GM19193 (cell line): ENCODE data around the gene C20orf204.
A peak's percentile ranks its signal among the peaks of the same experiment; 100 is the strongest.

ENCODE experiments used
- POLR2A ChIP-seq: IDR thresholded peaks from 4 replicates; pipeline ENCODE4 v1.6.1; 2011; ENCODE audit not compliant: insufficient read depth, insufficient read length; ENCODE audit errors: extremely low read depth

C20orf204 gene, protein sequence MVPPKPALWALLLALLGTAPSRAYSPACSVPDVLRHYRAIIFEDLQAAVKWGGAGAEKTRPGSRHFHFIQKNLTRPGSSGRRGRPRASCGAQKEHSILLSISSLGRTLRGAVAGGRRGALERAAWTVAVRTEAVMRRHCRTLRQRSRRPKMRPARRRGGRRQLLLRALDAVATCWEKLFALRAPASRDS

DNA sequence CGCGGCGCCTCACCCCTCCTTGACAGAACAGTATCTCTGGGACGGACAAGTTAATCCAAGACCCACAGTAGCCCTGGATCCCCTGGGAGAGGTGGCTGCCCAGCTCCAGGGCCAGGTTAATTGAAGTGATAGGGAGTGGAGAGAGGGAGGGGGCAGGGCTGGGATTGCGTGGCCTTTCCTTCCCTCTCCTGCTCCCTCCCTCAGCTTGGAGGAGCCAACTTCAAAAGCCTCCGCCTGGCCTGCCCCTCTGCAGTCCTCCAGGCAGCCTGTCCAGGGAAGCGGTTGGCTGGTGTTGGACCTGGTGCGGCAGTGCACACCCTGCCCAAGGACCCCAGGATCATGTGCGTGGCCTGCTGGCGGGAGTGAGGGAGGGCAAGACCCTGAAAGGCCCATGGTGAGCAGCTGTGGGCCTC, at the start of gene C20orf204:
TSS of gene C20orf204 (plus strand) at position 250 of the 413 bp plus-strand sequence. CDS start at position 392, 142 bp downstream.
- peak; percentile 2 for TF ChIP-seq POLR2A

DNA sequence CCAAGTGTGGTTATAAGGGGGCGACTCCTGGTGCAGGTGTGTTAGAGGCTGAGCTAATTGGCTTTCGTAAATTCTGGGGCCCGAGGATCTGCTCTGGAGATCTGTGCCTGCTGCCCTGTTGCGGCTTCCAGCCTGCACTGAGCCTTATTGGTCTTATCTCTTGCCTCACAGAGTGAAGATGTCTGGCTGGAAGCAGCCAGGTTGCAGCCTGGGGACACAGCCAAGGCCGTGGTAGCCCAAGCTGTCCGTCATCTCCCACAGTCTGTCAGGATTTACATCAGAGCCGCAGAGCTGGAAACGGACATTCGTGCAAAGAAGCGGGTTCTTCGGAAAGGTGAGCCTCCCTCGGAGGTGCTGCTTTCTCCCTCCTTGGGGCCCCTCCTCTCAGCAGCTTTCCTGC, 35.1 kb upstream of the C20orf204 start:
- no peak for TF ChIP-seq POLR2A

DNA sequence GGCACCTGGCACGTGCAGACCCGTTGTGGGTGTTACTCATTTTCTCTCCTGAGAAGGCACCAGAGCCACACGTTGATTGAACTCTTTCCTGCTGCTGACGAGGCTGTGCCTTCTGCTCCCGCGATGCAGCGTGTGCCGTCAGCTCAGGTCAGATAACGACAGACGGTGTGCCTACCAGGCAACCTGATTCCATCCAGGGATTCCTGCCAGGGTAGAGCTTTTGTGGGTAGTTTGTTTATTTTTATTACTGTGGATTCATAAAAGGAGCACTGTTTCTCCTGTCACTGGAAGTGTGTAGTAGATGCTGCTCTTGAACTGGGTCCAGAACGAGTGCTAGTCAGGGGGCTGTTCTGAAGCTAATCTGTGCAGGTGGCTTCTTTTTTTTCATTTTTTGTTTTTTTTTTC, 34.4 kb upstream of the C20orf204 start:
- no peak for TF ChIP-seq POLR2A

GRCh38 chr20:64003960-64004725, 31.8 kb upstream of the C20orf204 start:
- no peak for TF ChIP-seq POLR2A

DNA sequence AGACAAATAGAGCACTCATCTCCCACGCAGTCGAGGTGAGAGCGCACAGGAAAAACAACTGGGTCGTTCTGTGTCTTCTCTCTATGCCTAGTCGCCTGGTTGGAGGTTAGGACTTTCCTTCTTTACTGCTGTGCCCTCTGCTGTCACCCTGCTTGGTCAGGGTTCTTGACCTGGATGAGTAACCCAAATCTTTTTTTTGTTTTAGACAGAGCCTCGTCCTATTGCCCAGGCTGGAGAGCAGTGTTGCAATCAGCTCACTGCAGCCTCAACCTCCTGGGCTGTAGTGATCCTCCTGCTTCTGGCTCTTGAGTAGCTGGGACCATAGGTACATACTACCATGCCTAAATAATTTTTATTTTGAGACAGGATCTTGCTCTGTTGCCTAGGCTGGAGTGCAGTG, 30.6 kb upstream of the C20orf204 start:
- no peak for TF ChIP-seq POLR2A

DNA sequence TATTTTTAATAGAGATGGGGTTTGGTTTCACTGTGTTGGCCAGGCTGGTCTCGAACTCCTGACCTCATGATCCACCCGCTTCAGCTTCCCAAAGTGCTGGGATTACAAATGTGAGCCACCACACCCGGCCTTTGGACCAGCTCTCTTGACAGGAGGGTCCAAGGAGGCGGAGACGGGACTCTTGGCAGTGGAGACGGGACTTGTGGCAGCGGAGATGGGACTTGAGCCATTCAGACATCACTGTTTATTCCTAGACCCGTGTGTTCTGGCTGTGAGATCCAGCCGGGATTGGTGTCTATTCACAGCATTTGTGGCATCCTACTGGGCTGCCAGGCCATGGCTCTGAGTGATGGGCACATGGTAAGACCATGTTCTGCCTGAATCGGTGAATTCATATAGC, 29.5 kb upstream of the C20orf204 start:
- no peak for TF ChIP-seq POLR2A

GRCh38 chr20:64006902-64007301, 29.1 kb upstream of the C20orf204 start:
- TF ChIP-seq POLR2A = no peak

DNA sequence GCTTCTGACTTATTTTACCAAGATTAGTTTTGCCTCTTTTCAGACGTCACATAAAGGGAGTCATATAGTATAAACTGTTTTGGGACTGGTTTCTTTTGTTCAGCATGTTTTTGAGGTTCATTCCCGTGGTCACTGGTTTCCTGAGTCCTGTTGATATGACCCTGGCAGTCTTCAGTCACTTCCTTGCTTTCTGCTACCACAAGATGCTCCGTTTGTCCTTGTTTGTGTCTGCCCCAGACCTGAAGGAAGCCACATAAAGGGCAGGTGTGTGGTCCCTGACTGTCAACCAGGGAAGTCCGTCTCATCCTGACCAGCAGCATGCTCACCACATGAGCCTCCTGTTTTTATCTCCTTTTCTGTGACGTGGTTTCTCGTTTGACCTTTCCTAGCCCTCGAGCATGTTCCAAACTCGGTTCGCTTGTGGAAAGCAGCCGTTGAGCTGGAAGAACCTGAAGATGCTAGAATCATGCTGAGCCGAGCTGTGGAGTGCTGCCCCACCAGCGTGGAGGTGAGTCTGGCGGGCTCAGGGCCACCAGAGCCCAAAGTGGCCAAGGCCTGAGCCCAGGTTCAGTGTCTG, 26.1 kb upstream of the C20orf204 start:
- TF ChIP-seq POLR2A = no peak

- TF ChIP-seq POLR2A = no peak
Observed at GRCh38 chr20:64010711-64011237, 25.2 kb upstream of the C20orf204 start.

DNA sequence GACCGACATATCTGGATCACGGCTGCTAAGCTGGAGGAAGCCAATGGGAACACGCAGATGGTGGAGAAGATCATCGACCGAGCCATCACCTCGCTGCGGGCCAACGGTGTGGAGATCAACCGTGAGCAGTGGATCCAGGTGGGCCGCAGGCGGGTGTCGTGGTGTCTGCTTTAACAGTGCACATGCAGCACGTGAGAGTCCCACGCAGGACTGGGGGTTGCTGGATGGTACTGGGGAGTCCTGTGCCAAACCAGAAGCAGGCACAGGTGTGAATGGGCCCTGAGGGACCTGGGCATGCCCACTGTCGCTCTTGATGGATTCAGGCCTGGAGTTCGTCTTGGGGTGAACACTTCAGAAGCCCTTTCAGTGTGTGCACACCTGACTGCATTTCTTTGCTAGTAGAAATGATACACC, 24.6 kb upstream of the C20orf204 start:
- no peak for TF ChIP-seq POLR2A

DNA sequence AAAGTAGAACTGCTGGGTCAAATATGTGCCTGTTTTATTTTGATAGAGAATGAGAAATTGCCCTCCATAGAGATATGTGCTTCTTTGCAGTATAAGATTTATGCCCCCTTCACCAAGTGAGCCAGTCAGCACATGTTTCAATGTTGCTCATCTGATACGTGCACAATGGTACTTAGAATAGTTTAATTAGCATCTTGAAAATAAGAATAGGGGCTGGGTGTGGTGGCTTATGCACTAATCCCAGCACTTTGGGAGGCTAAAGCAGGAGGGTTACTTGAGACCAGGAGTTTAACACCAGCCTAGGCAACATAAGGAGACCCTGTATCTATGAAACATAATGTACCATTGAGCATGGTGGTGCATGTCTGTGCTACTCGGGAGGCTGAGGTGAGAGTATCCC, 20.3 kb upstream of the C20orf204 start:
- TF ChIP-seq POLR2A = no peak

DNA sequence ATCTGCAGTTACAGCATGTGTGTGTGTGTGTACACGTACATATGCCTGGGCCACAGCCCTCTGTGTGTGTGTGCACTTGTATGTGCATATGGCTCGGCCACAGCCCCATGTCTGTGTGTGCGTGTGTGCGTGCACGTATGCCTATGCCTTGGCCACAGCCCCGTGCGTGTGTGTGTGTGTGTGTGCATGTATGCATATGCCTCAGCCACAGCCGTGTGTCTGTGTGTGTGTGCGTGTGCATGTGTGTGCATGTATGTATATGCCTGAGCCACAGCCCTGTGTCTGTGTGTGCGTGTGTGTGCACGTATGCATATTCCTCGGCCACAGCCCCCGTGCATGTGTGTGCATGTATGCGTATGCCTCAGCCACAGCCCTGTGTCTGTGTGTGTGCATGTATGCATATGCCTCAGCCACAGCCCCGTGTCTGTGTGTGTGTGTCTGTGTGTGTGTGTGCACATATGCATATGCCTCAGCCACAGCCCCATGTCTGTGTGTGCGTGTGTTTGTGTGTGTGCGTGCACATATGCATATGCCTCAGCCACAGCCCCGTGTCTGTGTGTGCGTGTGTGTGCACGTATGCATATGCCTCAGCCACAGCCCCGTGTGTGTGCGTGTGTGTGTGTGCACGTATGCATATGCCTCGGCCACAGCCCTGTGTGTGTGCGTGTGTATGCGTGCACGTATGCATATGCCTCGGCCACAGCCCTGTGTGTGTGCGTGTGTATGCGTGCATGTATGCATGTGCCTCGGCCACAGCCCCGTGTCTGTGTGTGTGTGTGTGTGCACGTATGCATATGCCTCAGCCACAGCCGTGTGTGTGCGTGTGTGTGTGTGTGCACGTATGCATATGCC, 14.6 kb upstream of the C20orf204 start:
- TF ChIP-seq POLR2A = no peak

- no peak for TF ChIP-seq POLR2A
Observed at GRCh38 chr20:64022671-64023360, 13.2 kb upstream of the C20orf204 start.
